ENCODE measurements around the gene CKS1B. TPM values are rescaled to one million over a fixed set of nuclear protein-coding genes. Genes with fewer than 3 reads are reported as not detected.

Gene CKS1B
- total RNA-seq, 1 donor, result 68.2 TPM

- TF ChIP-seq, protein P1, sequence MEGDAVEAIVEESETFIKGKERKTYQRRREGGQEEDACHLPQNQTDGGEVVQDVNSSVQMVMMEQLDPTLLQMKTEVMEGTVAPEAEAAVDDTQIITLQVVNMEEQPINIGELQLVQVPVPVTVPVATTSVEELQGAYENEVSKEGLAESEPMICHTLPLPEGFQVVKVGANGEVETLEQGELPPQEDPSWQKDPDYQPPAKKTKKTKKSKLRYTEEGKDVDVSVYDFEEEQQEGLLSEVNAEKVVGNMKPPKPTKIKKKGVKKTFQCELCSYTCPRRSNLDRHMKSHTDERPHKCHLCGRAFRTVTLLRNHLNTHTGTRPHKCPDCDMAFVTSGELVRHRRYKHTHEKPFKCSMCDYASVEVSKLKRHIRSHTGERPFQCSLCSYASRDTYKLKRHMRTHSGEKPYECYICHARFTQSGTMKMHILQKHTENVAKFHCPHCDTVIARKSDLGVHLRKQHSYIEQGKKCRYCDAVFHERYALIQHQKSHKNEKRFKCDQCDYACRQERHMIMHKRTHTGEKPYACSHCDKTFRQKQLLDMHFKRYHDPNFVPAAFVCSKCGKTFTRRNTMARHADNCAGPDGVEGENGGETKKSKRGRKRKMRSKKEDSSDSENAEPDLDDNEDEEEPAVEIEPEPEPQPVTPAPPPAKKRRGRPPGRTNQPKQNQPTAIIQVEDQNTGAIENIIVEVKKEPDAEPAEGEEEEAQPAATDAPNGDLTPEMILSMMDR (IDR thresholded peaks at IDR 0.05; ENCODE audit: insufficient read depth, low read depth, low read length), result no peak
- H3K4me3 ChIP-seq (ENCODE audit: low read depth, low read length), result peak within 1 kb of the TSS; percentile 79
- peak; percentile 94 for DNase-seq (ENCODE audit: low read depth)
These were observed 3.7 kb upstream of the CKS1B start, which contains the start of gene SHC1 for GRCh38 chr1:154970631-154971340. Gene SHC1, minus strand, starts transcription at chr1:154970747. Its CDS starts 221 bp downstream, at chr1:154970526.

GRCh38 chr1:154971341-154971998 lies 3.0 kb upstream of the CKS1B start:
- no peak for DNase-seq (ENCODE audit: low read depth)
- peak overlapping the region; percentile 79 for H3K4me3 ChIP-seq (ENCODE audit: low read depth, low read length)
- TF ChIP-seq, protein P1 (IDR thresholded peaks at IDR 0.05; ENCODE audit: insufficient read depth, low read depth, low read length), result no peak

DNA sequence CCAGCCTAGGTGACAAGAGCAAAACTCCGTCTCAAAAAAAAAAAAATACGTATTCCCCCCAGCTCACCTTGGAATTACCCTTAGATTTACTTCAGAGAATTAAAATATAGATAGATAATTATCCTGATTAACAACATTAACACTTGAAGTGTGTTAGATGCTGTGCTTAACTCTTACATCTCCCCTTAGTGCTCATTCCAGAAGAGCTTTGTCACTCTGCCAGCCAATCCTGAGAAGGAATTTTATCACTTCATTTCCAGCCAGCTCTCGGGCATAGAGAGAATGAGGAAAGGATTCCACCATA lies 2.3 kb upstream of the CKS1B start:
- peak overlapping the region; percentile 76 for H3K4me3 ChIP-seq (ENCODE audit: low read depth, low read length)
- TF ChIP-seq, protein P1 (IDR thresholded peaks at IDR 0.05; ENCODE audit: insufficient read depth, low read depth, low read length), result no peak
- DNase-seq (ENCODE audit: low read depth), result no peak

DNA sequence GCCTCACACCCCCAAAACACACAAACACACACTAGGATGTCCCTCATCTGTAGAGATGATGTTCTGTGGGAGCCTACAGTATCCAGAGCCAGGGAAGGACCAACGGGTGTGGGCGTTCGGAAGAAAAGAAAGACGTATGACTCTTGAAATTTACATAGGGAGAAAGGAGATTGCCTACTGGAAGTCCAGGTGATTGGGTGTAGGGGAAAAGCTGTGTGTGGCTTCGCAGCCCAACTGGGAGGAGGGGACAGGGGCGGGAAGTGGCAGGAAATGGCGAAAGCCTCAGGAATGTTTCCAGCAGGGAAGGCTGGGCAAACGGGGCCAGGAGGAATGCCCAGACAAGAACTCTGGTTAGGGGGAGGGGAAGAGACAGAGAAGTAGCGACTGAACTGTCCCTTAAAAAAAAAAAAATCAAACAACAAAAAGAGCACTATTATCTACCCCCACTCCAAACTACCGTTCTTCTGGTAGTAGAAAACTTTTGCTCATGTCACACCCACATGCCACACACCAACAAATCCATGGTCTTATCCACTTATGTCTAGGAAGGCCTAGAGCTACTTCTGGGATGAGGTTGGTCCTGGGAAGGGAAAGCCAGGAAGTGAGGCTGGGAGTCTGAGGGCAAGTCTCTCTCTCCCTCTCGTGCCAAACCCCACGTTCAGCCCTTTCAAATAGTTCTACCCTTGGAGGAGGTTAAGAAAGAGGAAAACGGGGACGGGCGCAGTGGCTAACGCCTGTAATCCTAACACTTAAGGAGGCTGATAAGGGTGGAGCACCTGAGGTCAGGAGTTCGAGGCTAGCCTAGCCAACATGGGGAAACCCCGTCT lies 1.8 kb upstream of the CKS1B start:
- H3K4me3 ChIP-seq (ENCODE audit: low read depth, low read length), result peak overlapping the region; percentile 76
- DNase-seq (ENCODE audit: low read depth), result peak; percentile 96
- TF ChIP-seq, protein P1 (IDR thresholded peaks at IDR 0.05; ENCODE audit: insufficient read depth, low read depth, low read length), result no peak

DNA sequence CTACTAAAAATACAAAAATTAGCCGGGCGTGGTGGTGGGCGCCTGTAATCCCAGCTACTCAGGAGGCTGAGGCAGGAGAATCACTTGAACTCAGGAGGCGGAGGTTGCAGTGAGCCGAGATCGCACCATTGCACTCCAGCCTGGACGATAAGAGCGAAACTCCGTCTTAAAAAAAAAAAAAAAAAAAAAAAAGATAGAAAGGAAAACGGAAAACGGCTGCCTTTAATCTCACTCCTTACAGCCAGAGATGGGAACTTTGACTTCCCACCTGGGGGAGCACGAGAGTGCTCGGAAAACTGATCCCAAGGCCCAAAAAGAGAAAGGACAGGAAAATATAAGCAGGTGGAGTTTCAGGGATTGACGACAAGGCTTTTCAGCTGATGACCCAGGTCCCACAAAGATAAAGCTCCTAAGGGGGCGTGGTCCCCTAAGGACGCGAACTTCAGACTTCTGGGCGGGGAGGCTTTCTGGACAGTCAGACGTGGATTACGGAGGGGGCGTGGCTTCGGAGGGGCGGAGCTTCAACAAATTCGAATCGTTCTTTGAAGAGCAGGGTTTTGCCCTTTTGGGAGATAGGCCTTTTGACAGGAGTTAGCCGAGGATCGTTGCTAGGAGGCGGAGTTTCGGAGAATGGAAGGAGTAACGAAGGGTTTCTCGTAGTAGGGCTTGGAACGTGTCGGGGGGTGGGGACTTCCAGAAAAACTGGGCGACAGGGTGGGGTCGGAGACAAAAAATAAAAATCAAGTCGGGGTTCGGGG lies 958 bp upstream of the CKS1B start:
- DNase-seq (ENCODE audit: low read depth), result peak; percentile 99
- TF ChIP-seq, protein P1 (IDR thresholded peaks at IDR 0.05; ENCODE audit: insufficient read depth, low read depth, low read length), result peak; percentile 13
- H3K4me3 ChIP-seq (ENCODE audit: low read depth, low read length), result peak overlapping the region; percentile 76

GRCh38 chr1:154974808-154975408 lies 427 bp downstream of the CKS1B start:
- peak; percentile 96 for DNase-seq (ENCODE audit: low read depth)
- peak overlapping the region; percentile 76 for H3K4me3 ChIP-seq (ENCODE audit: low read depth, low read length)
- TF ChIP-seq, protein P1 (IDR thresholded peaks at IDR 0.05; ENCODE audit: insufficient read depth, low read depth, low read length), result no peak

All from fibroblast of villous mesenchyme (primary cell).